Measurements from ENCODE around the gene PSTPIP2.
"Not testable (repeated sequence)": the region's sequence is repeated elsewhere in the genome, so short reads cannot be mapped to it uniquely, and the experiment has no call there.

Gene PSTPIP2

GRCh38 chr18:45997700-45998151 lies 74.3 kb downstream of the PSTPIP2 start:
- Histone ChIP-seq H4K20me1 (ENCODE audit: low read depth, low read length) (no peaks in the 10 kb centered on the region), H3K27me3 (ENCODE audit: low read length) (no peaks in the 10 kb centered on the region), H3K9ac (ENCODE audit: low read length) (no peak overlapping the region), H3K79me2 (ENCODE audit: insufficient read depth, low read length) (no peaks in the 10 kb centered on the region), H3K9me2 (replicated peaks; ENCODE audit: insufficient read depth, low read length) (no peaks in the 10 kb centered on the region), H2AFZ (ENCODE audit: low read depth, low read length, severe bottlenecking) (no peak overlapping the region), H3K4me3 (ENCODE audit: insufficient read depth, low read length, poor library complexity, severe bottlenecking) (no peak overlapping the region), H3K27ac (ENCODE audit: low read depth, low read length) (no peak overlapping the region), H3K9me3 (ENCODE audit: insufficient read depth, low read length) (no peaks in the 10 kb centered on the region), H3K36me3 (ENCODE audit: low read length) (no peaks in the 10 kb centered on the region), H3F3A (ENCODE audit: insufficient read depth) (no peaks in the 10 kb centered on the region), H3K4me2 (ENCODE audit: low read depth, low read length, poor library complexity, severe bottlenecking) (no peak overlapping the region)
- TF ChIP-seq EZH2phosphoT487 (conservative IDR thresholded peaks at IDR 0.05; ENCODE audit: low read length): no peak
- TF ChIP-seq, protein P1, sequence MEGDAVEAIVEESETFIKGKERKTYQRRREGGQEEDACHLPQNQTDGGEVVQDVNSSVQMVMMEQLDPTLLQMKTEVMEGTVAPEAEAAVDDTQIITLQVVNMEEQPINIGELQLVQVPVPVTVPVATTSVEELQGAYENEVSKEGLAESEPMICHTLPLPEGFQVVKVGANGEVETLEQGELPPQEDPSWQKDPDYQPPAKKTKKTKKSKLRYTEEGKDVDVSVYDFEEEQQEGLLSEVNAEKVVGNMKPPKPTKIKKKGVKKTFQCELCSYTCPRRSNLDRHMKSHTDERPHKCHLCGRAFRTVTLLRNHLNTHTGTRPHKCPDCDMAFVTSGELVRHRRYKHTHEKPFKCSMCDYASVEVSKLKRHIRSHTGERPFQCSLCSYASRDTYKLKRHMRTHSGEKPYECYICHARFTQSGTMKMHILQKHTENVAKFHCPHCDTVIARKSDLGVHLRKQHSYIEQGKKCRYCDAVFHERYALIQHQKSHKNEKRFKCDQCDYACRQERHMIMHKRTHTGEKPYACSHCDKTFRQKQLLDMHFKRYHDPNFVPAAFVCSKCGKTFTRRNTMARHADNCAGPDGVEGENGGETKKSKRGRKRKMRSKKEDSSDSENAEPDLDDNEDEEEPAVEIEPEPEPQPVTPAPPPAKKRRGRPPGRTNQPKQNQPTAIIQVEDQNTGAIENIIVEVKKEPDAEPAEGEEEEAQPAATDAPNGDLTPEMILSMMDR (IDR thresholded peaks at IDR 0.05; ENCODE audit: insufficient read depth, low read length, poor library complexity, severe bottlenecking): no peak

- Histone ChIP-seq H3K27me3 (ENCODE audit: low read length) (no peaks in the 10 kb centered on the region), H3F3A (ENCODE audit: insufficient read depth) (no peaks in the 10 kb centered on the region), H3K9ac (ENCODE audit: low read length) (no peak overlapping the region), H3K36me3 (ENCODE audit: low read length) (no peaks in the 10 kb centered on the region), H3K4me3 (ENCODE audit: insufficient read depth, low read length, poor library complexity, severe bottlenecking) (no peak overlapping the region), H4K20me1 (ENCODE audit: low read depth, low read length) (no peaks in the 10 kb centered on the region), H3K4me2 (ENCODE audit: low read depth, low read length, poor library complexity, severe bottlenecking) (no peak overlapping the region), H2AFZ (ENCODE audit: low read depth, low read length, severe bottlenecking) (no peak overlapping the region), H3K27ac (ENCODE audit: low read depth, low read length) (no peak overlapping the region), H3K79me2 (ENCODE audit: insufficient read depth, low read length) (no peaks in the 10 kb centered on the region), H3K9me2 (replicated peaks; ENCODE audit: insufficient read depth, low read length) (no peaks in the 10 kb centered on the region), H3K9me3 (ENCODE audit: insufficient read depth, low read length) (no peaks in the 10 kb centered on the region)
- TF ChIP-seq EZH2phosphoT487 (conservative IDR thresholded peaks at IDR 0.05; ENCODE audit: low read length): no peak
- TF ChIP-seq, protein P1 (IDR thresholded peaks at IDR 0.05; ENCODE audit: insufficient read depth, low read length, poor library complexity, severe bottlenecking): no peak
Measured at GRCh38 chr18:45995461-45995860, 76.6 kb downstream of the PSTPIP2 start.

- no peak for TF ChIP-seq EZH2phosphoT487 (conservative IDR thresholded peaks at IDR 0.05; ENCODE audit: low read length)
- TF ChIP-seq, protein P1 (IDR thresholded peaks at IDR 0.05; ENCODE audit: insufficient read depth, low read length, poor library complexity, severe bottlenecking): no peak
- Histone ChIP-seq H3K9me3 (ENCODE audit: insufficient read depth, low read length) (0 out of 2 replicates have a peak, but pooled peaks cover 3% of the 10 kb centered on the region), H3K27ac (ENCODE audit: low read depth, low read length) (no peak overlapping the region), H3K4me3 (ENCODE audit: insufficient read depth, low read length, poor library complexity, severe bottlenecking) (no peak overlapping the region), H3K36me3 (ENCODE audit: low read length) (no peaks in the 10 kb centered on the region), H2AFZ (ENCODE audit: low read depth, low read length, severe bottlenecking) (no peak overlapping the region), H4K20me1 (ENCODE audit: low read depth, low read length) (no peaks in the 10 kb centered on the region), H3K9ac (ENCODE audit: low read length) (no peak overlapping the region), H3K27me3 (ENCODE audit: low read length) (no peaks in the 10 kb centered on the region), H3K4me2 (ENCODE audit: low read depth, low read length, poor library complexity, severe bottlenecking) (no peak overlapping the region), H3F3A (ENCODE audit: insufficient read depth) (no peaks in the 10 kb centered on the region), H3K79me2 (ENCODE audit: insufficient read depth, low read length) (no peaks in the 10 kb centered on the region), H3K9me2 (replicated peaks; ENCODE audit: insufficient read depth, low read length) (no peaks in the 10 kb centered on the region)
Measured at GRCh38 chr18:45993438-45993837, 78.6 kb downstream of the PSTPIP2 start.

- not testable (repeated sequence) for H3K27me3 ChIP-seq (ENCODE audit: low read length); H3K9me3 ChIP-seq (ENCODE audit: insufficient read depth, low read length); H3K9ac ChIP-seq (ENCODE audit: low read length); H4K20me1 ChIP-seq (ENCODE audit: low read depth, low read length); H3K79me2 ChIP-seq (ENCODE audit: insufficient read depth, low read length); H3K4me3 ChIP-seq (ENCODE audit: insufficient read depth, low read length, poor library complexity, severe bottlenecking); H3K36me3 ChIP-seq (ENCODE audit: low read length); H3K9me2 ChIP-seq (replicated peaks; ENCODE audit: insufficient read depth, low read length); H3K27ac ChIP-seq (ENCODE audit: low read depth, low read length); H2AFZ ChIP-seq (ENCODE audit: low read depth, low read length, severe bottlenecking); H3K4me2 ChIP-seq (ENCODE audit: low read depth, low read length, poor library complexity, severe bottlenecking); H3F3A ChIP-seq (ENCODE audit: insufficient read depth)
Measured at GRCh38 chr18:45992527-45992926, 79.5 kb downstream of the PSTPIP2 start.

Measured in SU-DHL-6 (cell line).